NCI-H460 (cell line): ENCODE measurements around the gene TNC. TPM values are rescaled to one million over a fixed set of nuclear protein-coding genes. Genes with fewer than 3 reads are reported as not detected.
"Not testable (repeated sequence)": the region's sequence is repeated elsewhere in the genome, so short reads cannot be mapped to it uniquely, and the experiment has no call there.

Experiments used
- DNase-seq: peaks from one replicate; pipeline ENCODE4 v3.0.0-alpha.2; 2016; ENCODE audit warnings: low read depth; ENCODE audit errors: extremely low read depth
- total RNA-seq: library from RNA; depleted of rRNA; stranded (reverse); fragments of >200 nt; shearing (Covaris generic); gene quantifications from 2 replicates; pipeline ENCODE4 v1.2.3, GENCODE V29; 2014

The TNC gene
- total RNA-seq, 1 experiment from 2014 or later: not detected

GRCh38 chr9:115135821-115136778, 18.1 kb upstream of the TNC start:
- no peak for DNase-seq

GRCh38 chr9:115134941-115135340, 17.0 kb upstream of the TNC start:
- DNase-seq: no peak

- no peak for DNase-seq
These were observed 15.7 kb upstream of the TNC start for GRCh38 chr9:115133649-115134048.

GRCh38 chr9:115132648-115133047, 14.7 kb upstream of the TNC start:
- no peak for DNase-seq

GRCh38 chr9:115130176-115130575, 12.2 kb upstream of the TNC start:
- no peak for DNase-seq

GRCh38 chr9:115128726-115129125, 10.8 kb upstream of the TNC start:
- not testable (repeated sequence) for DNase-seq

- no peak for DNase-seq
These were observed 9.3 kb upstream of the TNC start for GRCh38 chr9:115127191-115127817.

- DNase-seq: no peak
These were observed 8.4 kb upstream of the TNC start for GRCh38 chr9:115126404-115126803.

- DNase-seq: no peak
These were observed 5.0 kb upstream of the TNC start for GRCh38 chr9:115122937-115123336.

GRCh38 chr9:115121181-115121580, 3.2 kb upstream of the TNC start:
- DNase-seq: no peak

- DNase-seq: peak; percentile 18
These were observed 892 bp upstream of the TNC start for GRCh38 chr9:115118879-115119218.

- DNase-seq: no peak
These were observed 1.3 kb downstream of the TNC start for GRCh38 chr9:115116421-115117284.

- DNase-seq: no peak
These were observed 2.0 kb downstream of the TNC start for GRCh38 chr9:115115924-115116323.

- no peak for DNase-seq
These were observed 2.7 kb downstream of the TNC start for GRCh38 chr9:115115117-115115880.

GRCh38 chr9:115114546-115114945, 3.4 kb downstream of the TNC start:
- DNase-seq: no peak

- DNase-seq: no peak
These were observed 3.9 kb downstream of the TNC start for GRCh38 chr9:115114084-115114483.

- DNase-seq: no peak
These were observed 6.1 kb downstream of the TNC start for GRCh38 chr9:115111874-115112273.

- DNase-seq: no peak
These were observed 8.5 kb downstream of the TNC start for GRCh38 chr9:115109486-115109885.

- no peak for DNase-seq
These were observed 10.3 kb downstream of the TNC start for GRCh38 chr9:115107701-115108100.

GRCh38 chr9:115106642-115107041, 11.3 kb downstream of the TNC start:
- DNase-seq: no peak
